ENCODE data around the gene XRN1. TPM values are rescaled to one million over a fixed set of nuclear protein-coding genes. Genes with fewer than 3 reads are reported as not detected.
"Not testable (repeated sequence)": the region's sequence is repeated elsewhere in the genome, so short reads cannot be mapped to it uniquely, and the experiment has no call there.

XRN1 gene
- total RNA-seq, 1 experiment from 2014 or later: 29.9 TPM

DNA sequence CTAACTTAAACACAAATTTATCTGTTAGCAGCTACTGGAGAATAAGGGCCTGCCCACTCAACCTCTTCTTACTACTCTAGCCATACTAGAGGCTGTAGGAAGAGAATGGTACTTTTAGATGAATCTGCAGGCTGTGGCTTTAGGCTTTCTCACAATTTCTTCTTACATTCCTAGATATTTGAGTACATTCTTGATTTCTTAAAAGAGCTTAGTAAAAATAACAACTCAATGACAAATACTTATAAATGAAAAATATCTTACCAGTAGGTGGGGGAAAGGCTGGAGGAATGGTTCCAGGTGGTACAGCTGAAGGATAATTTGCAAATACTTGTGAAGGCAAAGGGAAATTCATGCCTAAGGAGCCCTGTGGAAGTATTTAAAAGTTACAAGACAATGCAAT lies 129.5 kb downstream of the XRN1 start:
- Histone ChIP-seq H3K9me3 (ENCODE audit: control insufficient read depth, insufficient read depth, low read depth, low read length) (no peaks in the 10 kb centered on the region), H3K27ac (ENCODE audit: low read length) (no peak overlapping the region), H3K27me3 (ENCODE audit: control insufficient read depth, insufficient read depth, low read length) (no peaks in the 10 kb centered on the region), H3K4me3 (ENCODE audit: low read depth in 2 of 2, low read length in 2 of 2) (no peak overlapping the region), H3K4me1 (ENCODE audit: control insufficient read depth, insufficient read depth, low read length) (no peaks in the 10 kb centered on the region; the same call in 1 of the 2 replicates), H3K36me3 (ENCODE audit: control insufficient read depth, insufficient read depth, low read length) (no peaks in the 10 kb centered on the region)
- ChIA-PET CTCF (no interaction called here), POLR2A (interaction anchor here (0.5 kb wide), 1 partner anchor 140 kb away, joined by 15 read pairs; no protein-coding TSS in a partner anchor)
- TF ChIP-seq, protein P1, sequence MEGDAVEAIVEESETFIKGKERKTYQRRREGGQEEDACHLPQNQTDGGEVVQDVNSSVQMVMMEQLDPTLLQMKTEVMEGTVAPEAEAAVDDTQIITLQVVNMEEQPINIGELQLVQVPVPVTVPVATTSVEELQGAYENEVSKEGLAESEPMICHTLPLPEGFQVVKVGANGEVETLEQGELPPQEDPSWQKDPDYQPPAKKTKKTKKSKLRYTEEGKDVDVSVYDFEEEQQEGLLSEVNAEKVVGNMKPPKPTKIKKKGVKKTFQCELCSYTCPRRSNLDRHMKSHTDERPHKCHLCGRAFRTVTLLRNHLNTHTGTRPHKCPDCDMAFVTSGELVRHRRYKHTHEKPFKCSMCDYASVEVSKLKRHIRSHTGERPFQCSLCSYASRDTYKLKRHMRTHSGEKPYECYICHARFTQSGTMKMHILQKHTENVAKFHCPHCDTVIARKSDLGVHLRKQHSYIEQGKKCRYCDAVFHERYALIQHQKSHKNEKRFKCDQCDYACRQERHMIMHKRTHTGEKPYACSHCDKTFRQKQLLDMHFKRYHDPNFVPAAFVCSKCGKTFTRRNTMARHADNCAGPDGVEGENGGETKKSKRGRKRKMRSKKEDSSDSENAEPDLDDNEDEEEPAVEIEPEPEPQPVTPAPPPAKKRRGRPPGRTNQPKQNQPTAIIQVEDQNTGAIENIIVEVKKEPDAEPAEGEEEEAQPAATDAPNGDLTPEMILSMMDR (IDR thresholded peaks at IDR 0.05): no peak
- TF ChIP-seq TCF7L2 (IDR thresholded peaks at IDR 0.05; ENCODE audit: low read depth, low read length) (no peak), POLR2AphosphoS5 (IDR thresholded peaks at IDR 0.05; ENCODE audit: low read depth, low read length) (no peak), SIN3A (IDR thresholded peaks at IDR 0.05; ENCODE audit: borderline replicate concordance, insufficient read depth, low read depth, low read length) (no peak)
- TF ChIP-seq, protein P2, sequence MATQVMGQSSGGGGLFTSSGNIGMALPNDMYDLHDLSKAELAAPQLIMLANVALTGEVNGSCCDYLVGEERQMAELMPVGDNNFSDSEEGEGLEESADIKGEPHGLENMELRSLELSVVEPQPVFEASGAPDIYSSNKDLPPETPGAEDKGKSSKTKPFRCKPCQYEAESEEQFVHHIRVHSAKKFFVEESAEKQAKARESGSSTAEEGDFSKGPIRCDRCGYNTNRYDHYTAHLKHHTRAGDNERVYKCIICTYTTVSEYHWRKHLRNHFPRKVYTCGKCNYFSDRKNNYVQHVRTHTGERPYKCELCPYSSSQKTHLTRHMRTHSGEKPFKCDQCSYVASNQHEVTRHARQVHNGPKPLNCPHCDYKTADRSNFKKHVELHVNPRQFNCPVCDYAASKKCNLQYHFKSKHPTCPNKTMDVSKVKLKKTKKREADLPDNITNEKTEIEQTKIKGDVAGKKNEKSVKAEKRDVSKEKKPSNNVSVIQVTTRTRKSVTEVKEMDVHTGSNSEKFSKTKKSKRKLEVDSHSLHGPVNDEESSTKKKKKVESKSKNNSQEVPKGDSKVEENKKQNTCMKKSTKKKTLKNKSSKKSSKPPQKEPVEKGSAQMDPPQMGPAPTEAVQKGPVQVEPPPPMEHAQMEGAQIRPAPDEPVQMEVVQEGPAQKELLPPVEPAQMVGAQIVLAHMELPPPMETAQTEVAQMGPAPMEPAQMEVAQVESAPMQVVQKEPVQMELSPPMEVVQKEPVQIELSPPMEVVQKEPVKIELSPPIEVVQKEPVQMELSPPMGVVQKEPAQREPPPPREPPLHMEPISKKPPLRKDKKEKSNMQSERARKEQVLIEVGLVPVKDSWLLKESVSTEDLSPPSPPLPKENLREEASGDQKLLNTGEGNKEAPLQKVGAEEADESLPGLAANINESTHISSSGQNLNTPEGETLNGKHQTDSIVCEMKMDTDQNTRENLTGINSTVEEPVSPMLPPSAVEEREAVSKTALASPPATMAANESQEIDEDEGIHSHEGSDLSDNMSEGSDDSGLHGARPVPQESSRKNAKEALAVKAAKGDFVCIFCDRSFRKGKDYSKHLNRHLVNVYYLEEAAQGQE (IDR thresholded peaks at IDR 0.05; ENCODE audit: insufficient read depth in 1 of 2, low read depth in 2 of 2, low read length in 1 of 2): no peak
- ATAC-seq: no peak
- intact Hi-C loops (cut with micrococcal nuclease; ENCODE audit: unreplicated experiment): no loop called here
- in situ Hi-C loops (cut with HindIII; ENCODE audit: low pct_unique_long_range_greater_than_20kb, low sequenced_read_pairs): no loop called here
- BruUV-seq (replicated peaks): no TSS peak
- DNase-seq (ENCODE audit: low read depth, low spot score): no peak

- DNase-seq (ENCODE audit: low read depth, low spot score); H3K27ac ChIP-seq (ENCODE audit: low read length); H3K4me1 ChIP-seq (ENCODE audit: control insufficient read depth, insufficient read depth, low read length); H3K9me3 ChIP-seq (ENCODE audit: control insufficient read depth, insufficient read depth, low read depth, low read length); BruUV-seq (replicated peaks); intact Hi-C loops (cut with micrococcal nuclease; ENCODE audit: unreplicated experiment); H3K4me3 ChIP-seq (ENCODE audit: low read depth in 2 of 2, low read length in 2 of 2); H3K27me3 ChIP-seq (ENCODE audit: control insufficient read depth, insufficient read depth, low read length); CTCF ChIA-PET; H3K36me3 ChIP-seq (ENCODE audit: control insufficient read depth, insufficient read depth, low read length); in situ Hi-C loops (cut with HindIII; ENCODE audit: low pct_unique_long_range_greater_than_20kb, low sequenced_read_pairs): not testable (repeated sequence)
- POLR2A ChIA-PET: interaction anchor here (0.6 kb wide), 2 partner anchors 8 to 176 kb away, joined by 3 read pairs; no protein-coding TSS in a partner anchor
- peak; percentile 75 for ATAC-seq
- 0 out of 2 replicates have a peak, but pooled peaks have one; percentile 44 for TF ChIP-seq TCF7L2 (IDR thresholded peaks at IDR 0.05; ENCODE audit: low read depth, low read length)
Measured at GRCh38 chr3:142315978-142316388, 131.9 kb downstream of the XRN1 start.

DNA sequence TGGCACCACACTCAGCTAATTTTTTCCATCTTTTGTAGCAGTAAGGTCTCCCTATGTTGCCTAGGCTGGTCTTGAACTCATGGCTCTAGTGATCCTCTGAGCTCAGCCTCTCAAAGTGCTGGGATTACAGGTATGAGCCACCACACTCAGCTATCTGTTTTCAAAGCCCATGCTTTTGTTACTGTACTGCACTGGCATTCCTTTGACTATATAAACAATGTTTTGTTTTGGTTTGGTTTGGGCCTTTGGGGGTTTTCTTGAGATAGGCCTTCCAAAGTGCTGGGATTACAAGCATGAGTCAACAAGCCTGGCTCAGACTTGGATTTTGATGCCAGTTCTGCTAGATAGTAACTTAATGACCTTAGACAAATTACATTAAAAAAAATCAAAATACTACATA lies 132.8 kb downstream of the XRN1 start:
- Histone ChIP-seq H3K36me3 (ENCODE audit: control insufficient read depth, insufficient read depth, low read length) (no peaks in the 10 kb centered on the region), H3K9me3 (ENCODE audit: control insufficient read depth, insufficient read depth, low read depth, low read length) (no peaks in the 10 kb centered on the region), H3K27me3 (ENCODE audit: control insufficient read depth, insufficient read depth, low read length) (no peaks in the 10 kb centered on the region), H3K4me1 (ENCODE audit: control insufficient read depth, insufficient read depth, low read length) (no peaks in the 10 kb centered on the region; the same call in 1 of the 2 replicates), H3K4me3 (ENCODE audit: low read depth in 2 of 2, low read length in 2 of 2) (no peak overlapping the region), H3K27ac (ENCODE audit: low read length) (no peak overlapping the region)
- in situ Hi-C loops (cut with HindIII; ENCODE audit: low pct_unique_long_range_greater_than_20kb, low sequenced_read_pairs) (no loop called here), intact Hi-C loops (cut with micrococcal nuclease; ENCODE audit: unreplicated experiment) (no loop called here)
- BruUV-seq (replicated peaks): no TSS peak
- ATAC-seq (peak; percentile 82), DNase-seq (ENCODE audit: low read depth, low spot score) (no peak)
- CTCF ChIA-PET: no interaction called here
- TF ChIP-seq, protein P1 (IDR thresholded peaks at IDR 0.05): no peak
- TF ChIP-seq TCF7L2 (IDR thresholded peaks at IDR 0.05; ENCODE audit: low read depth, low read length) (0 out of 2 replicates have a peak, but pooled peaks have one; percentile 36), POLR2AphosphoS5 (IDR thresholded peaks at IDR 0.05; ENCODE audit: low read depth, low read length) (no peak), SIN3A (IDR thresholded peaks at IDR 0.05; ENCODE audit: borderline replicate concordance, insufficient read depth, low read depth, low read length) (no peak)
- TF ChIP-seq, protein P2 (IDR thresholded peaks at IDR 0.05; ENCODE audit: insufficient read depth in 1 of 2, low read depth in 2 of 2, low read length in 1 of 2): no peak
- POLR2A ChIA-PET: interaction anchor here (0.5 to 0.6 kb wide), 2 partner anchors 72 to 175 kb away, joined by 3 to 5 read pairs; no protein-coding TSS in a partner anchor

Data from Panc1 (cell line).